ENCODE results near the gene CYP4A22. TPM values are rescaled to one million over a fixed set of nuclear protein-coding genes. Genes with fewer than 3 reads are reported as not detected.

The CYP4A22 gene
- total RNA-seq, 1 experiment from 2014 or later: not detected

DNA sequence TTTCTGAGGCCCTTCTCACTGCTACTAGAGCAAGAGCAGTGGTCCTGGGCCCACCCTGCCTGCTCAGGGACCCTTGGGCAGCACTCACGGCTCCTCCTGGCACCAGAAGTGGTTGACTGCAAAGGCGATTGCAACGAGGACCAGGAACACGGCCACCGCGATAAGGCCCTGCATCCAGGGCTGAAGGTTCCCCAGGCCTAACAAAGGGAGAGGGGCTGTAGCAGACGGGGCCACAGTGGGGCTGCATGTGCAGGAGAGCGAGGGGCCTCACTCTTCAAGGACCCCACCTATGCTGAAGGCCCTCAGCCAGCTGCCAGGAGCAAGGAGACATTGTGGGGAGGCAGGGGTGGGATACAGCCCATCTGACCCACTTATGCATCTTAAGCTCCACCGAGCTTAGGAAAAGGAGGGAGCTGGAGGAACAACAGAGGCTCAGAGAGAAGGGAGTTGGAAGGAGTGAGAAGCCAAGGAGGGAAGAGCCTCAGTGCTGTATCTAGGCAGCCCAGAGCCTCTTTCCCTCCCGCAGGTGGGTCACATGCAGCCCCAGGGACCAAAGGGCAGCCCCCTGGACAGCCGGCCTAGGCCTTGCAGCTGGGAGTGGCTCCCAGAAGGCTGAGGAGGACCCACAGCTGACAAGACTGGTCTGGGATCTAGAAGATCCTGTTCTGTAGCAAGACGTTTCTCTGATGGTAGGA lies 50.1 kb downstream of the CYP4A22 start:
- Histone ChIP-seq H2BK5ac (ENCODE audit: insufficient read length, low read length) (no peak overlapping the region), H2BK120ac (ENCODE audit: low read depth, low read length, poor library complexity, severe bottlenecking) (no peak overlapping the region), H3K9ac (ENCODE audit: extremely low read depth, insufficient read length, low read length) (no peak overlapping the region), H3K79me2 (ENCODE audit: insufficient read depth, low read length) (no peaks in the 10 kb centered on the region), H2AK5ac (ENCODE audit: insufficient read length, low read length) (no peak overlapping the region), H2BK20ac (ENCODE audit: low read depth, low read length, poor library complexity, severe bottlenecking) (no peak overlapping the region), H3K23ac (ENCODE audit: insufficient read length, low read depth, low read length) (no peak overlapping the region), H3K4me2 (ENCODE audit: insufficient read depth, insufficient read length, low read length) (no peak overlapping the region), H3K56ac (ENCODE audit: insufficient read length, low read depth, low read length) (no peak overlapping the region), H2BK12ac (ENCODE audit: insufficient read length, low read depth, low read length) (no peak overlapping the region), H4K91ac (ENCODE audit: insufficient read length, low read depth, low read length) (no peak overlapping the region), H3T11ph (ENCODE audit: low read length) (no peak overlapping the region), H3K9me3 (ENCODE audit: control insufficient read depth, low read depth, low read length) (no peaks in the 10 kb centered on the region), H4K8ac (replicated peaks; ENCODE audit: insufficient read length, low read depth, low read length) (no peak overlapping the region), H3K4ac (ENCODE audit: low read depth, low read length) (no peak overlapping the region), H2AFZ (ENCODE audit: low read length) (no peak overlapping the region), H3K79me1 (ENCODE audit: insufficient read depth, low read depth, low read length, poor library complexity, severe bottlenecking) (no peaks in the 10 kb centered on the region), H3K4me1 (ENCODE audit: insufficient read depth, low read length) (peaks cover 5% of the 10 kb centered on the region), H3K23me2 (ENCODE audit: insufficient read length, low read depth, low read length, poor library complexity, severe bottlenecking) (no peaks in the 10 kb centered on the region), H3K27ac (ENCODE audit: insufficient read length, low read depth, low read length) (no peak overlapping the region), H3K14ac (ENCODE audit: insufficient read depth, low read length) (no peak overlapping the region), H4K5ac (ENCODE audit: insufficient read length, low read depth, low read length) (no peak overlapping the region), H2BK15ac (ENCODE audit: low read depth, low read length) (no peak overlapping the region), H3K27me3 (ENCODE audit: insufficient read depth, low read length) (no peaks in the 10 kb centered on the region), H4K20me1 (ENCODE audit: control insufficient read depth, insufficient read depth, insufficient read length) (no peaks in the 10 kb centered on the region), H3K18ac (ENCODE audit: insufficient read length, low read depth, low read length) (no peak overlapping the region)
- H3K4me3 Mint-ChIP-seq: no peak overlapping the region
- TF ChIP-seq, protein P1, sequence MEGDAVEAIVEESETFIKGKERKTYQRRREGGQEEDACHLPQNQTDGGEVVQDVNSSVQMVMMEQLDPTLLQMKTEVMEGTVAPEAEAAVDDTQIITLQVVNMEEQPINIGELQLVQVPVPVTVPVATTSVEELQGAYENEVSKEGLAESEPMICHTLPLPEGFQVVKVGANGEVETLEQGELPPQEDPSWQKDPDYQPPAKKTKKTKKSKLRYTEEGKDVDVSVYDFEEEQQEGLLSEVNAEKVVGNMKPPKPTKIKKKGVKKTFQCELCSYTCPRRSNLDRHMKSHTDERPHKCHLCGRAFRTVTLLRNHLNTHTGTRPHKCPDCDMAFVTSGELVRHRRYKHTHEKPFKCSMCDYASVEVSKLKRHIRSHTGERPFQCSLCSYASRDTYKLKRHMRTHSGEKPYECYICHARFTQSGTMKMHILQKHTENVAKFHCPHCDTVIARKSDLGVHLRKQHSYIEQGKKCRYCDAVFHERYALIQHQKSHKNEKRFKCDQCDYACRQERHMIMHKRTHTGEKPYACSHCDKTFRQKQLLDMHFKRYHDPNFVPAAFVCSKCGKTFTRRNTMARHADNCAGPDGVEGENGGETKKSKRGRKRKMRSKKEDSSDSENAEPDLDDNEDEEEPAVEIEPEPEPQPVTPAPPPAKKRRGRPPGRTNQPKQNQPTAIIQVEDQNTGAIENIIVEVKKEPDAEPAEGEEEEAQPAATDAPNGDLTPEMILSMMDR (conservative IDR thresholded peaks at IDR 0.05): no peak
- H3K9me3 Mint-ChIP-seq: peaks cover 5 to 10% of the 10 kb centered on the region in 2 experiments; a peak in 2 of 5 replicates
- H3K36me3 Mint-ChIP-seq (ENCODE audit: insufficient read depth in 1 of 3, low read depth in 3 of 3): 0 out of 7 replicates have a peak, but pooled peaks cover 0 to 3% (median 0%) of the 10 kb centered on the region in 3 experiments
- no CpG with 5 or more reads among the region's 12 CpGs for WGBS (ENCODE audit: extremely low coverage, insufficient read length, low lambda C conversion rate)
- H3K27ac Mint-ChIP-seq: no peak overlapping the region; a peak in 1 of 7 replicates
- peaks cover 17 to 24% of the 10 kb centered on the region in 2 experiments for H3K4me1 Mint-ChIP-seq
- DNase-seq: no peak
- peaks cover 59% of the 10 kb centered on the region for H3K27me3 Mint-ChIP-seq (ENCODE audit: low read depth)
